ENCODE results near the gene GNB2. TPM values are rescaled to one million over a fixed set of nuclear protein-coding genes. Genes with fewer than 3 reads are reported as not detected.
A peak's percentile ranks its signal among the peaks of the same experiment; 100 is the strongest.
"Not testable (repeated sequence)": the region's sequence is repeated elsewhere in the genome, so short reads cannot be mapped to it uniquely, and the experiment has no call there.

The GNB2 gene
- total and polyA plus RNA-seq, 2 of the 13 experiments (the other 11 are each of a cell fraction or from before 2014, with no cell fraction given), result 48.3 to 67.1 TPM

GRCh38 chr7:100662194-100662776 lies 11.3 kb upstream of the GNB2 start:
- 45% methylated on average over 11 of the region's 12 CpGs for WGBS (ENCODE audit: low lambda C conversion rate)
- FAIRE-seq; H3K36me3 ChIP-seq (replicated peaks in 1 of 2; ENCODE audit: control insufficient read depth in 1 of 2, insufficient read depth in 2 of 2, low read length in 2 of 2); H4K20me1 ChIP-seq (ENCODE audit: insufficient read depth, low read length); H3K79me2 ChIP-seq (ENCODE audit: insufficient read depth, low read length); H3K9ac ChIP-seq (ENCODE audit: insufficient read depth, low read depth, low read length); H3K27ac ChIP-seq (ENCODE audit: extremely low read length, insufficient read depth, low read length); H2AFZ ChIP-seq (ENCODE audit: low read length); CTCF ChIA-PET (ENCODE audit: low intra/inter-chr PET ratio, low total read pairs); H3K27me3 ChIP-seq (ENCODE audit: control insufficient read depth in 1 of 2, insufficient read depth in 2 of 2, low read length in 2 of 2); BruUV-seq (replicated peaks); DNase-seq (ENCODE audit: low spot score); H3K4me2 ChIP-seq (ENCODE audit: low read depth, low read length); in situ Hi-C loops (cut with HindIII; ENCODE audit: extremely low pct_ligation_motif_present, low pct_unique_long_range_greater_than_20kb); intact Hi-C loops (cut with micrococcal nuclease; ENCODE audit: unreplicated experiment); H3K4me3 ChIP-seq (replicated peaks in 1 of 3; ENCODE audit: insufficient read depth in 1 of 3, low read depth in 2 of 3, low read length in 3 of 3); ATAC-seq; H3K4me1 ChIP-seq (ENCODE audit: insufficient read depth, low read length); H3K9me3 ChIP-seq (ENCODE audit: low read length): not testable (repeated sequence)
- POLR2A ChIA-PET, result interaction anchor here (0.7 to 2.4 kb wide), 3 partner anchors 11 to 76 kb away, joined by 3 to 8 read pairs (median 6); partner anchors contain the start of genes FBXO24, GNB2 and LRCH4

- no peak for DNase-seq (ENCODE audit: low spot score)
- Histone ChIP-seq H2AFZ (ENCODE audit: low read length) (no peak overlapping the region), H3K27ac (ENCODE audit: extremely low read length, insufficient read depth, low read length) (no peak overlapping the region), H3K27me3 (ENCODE audit: control insufficient read depth in 1 of 2, insufficient read depth in 2 of 2, low read length in 2 of 2) (no peaks in the 10 kb centered on the region; a peak in 2 of 5 replicates), H4K20me1 (ENCODE audit: insufficient read depth, low read length) (no peaks in the 10 kb centered on the region), H3K4me1 (ENCODE audit: insufficient read depth, low read length) (no peaks in the 10 kb centered on the region), H3K4me3 (replicated peaks in 1 of 3; ENCODE audit: insufficient read depth in 1 of 3, low read depth in 2 of 3, low read length in 3 of 3) (no peak overlapping the region), H3K9ac (ENCODE audit: insufficient read depth, low read depth, low read length) (no peak overlapping the region), H3K36me3 (replicated peaks in 1 of 2; ENCODE audit: control insufficient read depth in 1 of 2, insufficient read depth in 2 of 2, low read length in 2 of 2) (no peaks in the 10 kb centered on the region), H3K4me2 (ENCODE audit: low read depth, low read length) (no peak overlapping the region), H3K9me3 (ENCODE audit: low read length) (no peaks in the 10 kb centered on the region), H3K79me2 (ENCODE audit: insufficient read depth, low read length) (no peaks in the 10 kb centered on the region)
- intact Hi-C loops (cut with micrococcal nuclease; ENCODE audit: unreplicated experiment) (no loop called here), in situ Hi-C loops (cut with HindIII; ENCODE audit: extremely low pct_ligation_motif_present, low pct_unique_long_range_greater_than_20kb) (no loop called here)
- POLR2A ChIA-PET, result no interaction called here
- CTCF ChIA-PET (ENCODE audit: low intra/inter-chr PET ratio, low total read pairs), result no interaction called here
- no peak for FAIRE-seq
- 80% methylated on average over 5 of the region's 5 CpGs for WGBS (ENCODE audit: low lambda C conversion rate)
- BruUV-seq (replicated peaks), result no TSS peak
- TF ChIP-seq AGO2 (optimal IDR thresholded peaks at IDR 0.05; ENCODE audit: low read depth, low read length) (no peak), ZNF12 (CRISPR knock-in tag; IDR thresholded peaks at IDR 0.05) (peak; percentile 58; the same call in 1 of the 2 replicates)
- ATAC-seq, result no peak
These were observed 8.3 kb upstream of the GNB2 start for GRCh38 chr7:100665168-100665726.
